GM19043 (cell line): ENCODE results near the gene KIAA0232.
"Not testable (repeated sequence)": the region's sequence is repeated elsewhere in the genome, so short reads cannot be mapped to it uniquely, and the experiment has no call there.

Experiments used
- ATAC-seq: cut with Tn5 transposase; IDR thresholded peaks from one replicate; pipeline ENCODE4 v1.9.1; 2021; ENCODE audit warnings: low read depth; ENCODE audit not compliant: unreplicated experiment

KIAA0232 gene

DNA sequence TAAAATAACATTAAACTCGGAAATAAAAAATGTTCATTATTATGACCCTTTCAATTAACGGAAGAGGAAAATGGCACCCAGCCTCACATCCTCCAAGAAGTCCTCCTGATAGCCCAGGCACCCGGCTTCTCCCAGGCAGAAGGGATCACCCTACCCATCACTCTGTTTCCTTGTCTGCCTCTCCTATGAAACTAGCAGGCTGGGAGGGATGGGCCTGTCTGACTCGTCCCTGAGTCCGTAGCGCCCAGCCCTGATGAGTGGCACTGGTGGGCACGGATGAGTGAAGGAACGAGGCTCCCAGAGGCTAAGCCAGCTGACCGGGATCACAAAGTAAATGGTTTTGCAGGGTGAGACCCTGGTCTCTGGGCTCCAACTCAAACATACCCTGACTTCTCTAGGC lies 28.6 kb upstream of the KIAA0232 start:
- ATAC-seq: no peak

DNA sequence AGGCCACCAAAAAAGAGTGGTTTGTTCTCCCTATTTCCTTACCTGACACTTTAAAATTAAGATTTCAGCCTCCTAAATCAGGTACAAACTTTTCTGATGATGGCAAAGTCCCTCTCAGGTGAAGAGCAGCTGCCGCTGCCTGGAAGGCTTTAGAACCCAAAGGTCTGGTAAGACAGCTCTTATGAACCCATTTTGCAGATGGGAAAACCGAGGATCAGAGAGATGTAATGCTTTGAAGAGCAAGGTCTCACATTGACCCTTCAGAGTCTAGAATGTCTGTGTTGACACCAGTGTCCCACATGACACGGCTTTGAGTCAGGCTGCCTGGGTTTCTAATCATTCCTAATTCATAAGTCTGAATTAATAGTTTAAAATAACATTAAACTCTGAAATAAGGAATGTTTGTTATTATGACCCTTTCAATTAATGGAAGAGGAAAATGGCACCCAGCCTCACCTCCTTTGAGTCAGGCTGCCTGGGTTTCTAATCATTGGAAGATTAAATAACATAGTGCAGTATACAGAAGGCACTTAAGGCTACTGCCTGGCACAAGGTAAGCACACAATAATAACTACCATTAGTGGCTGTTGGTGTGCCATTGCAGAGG lies 27.9 kb upstream of the KIAA0232 start:
- no peak for ATAC-seq

DNA sequence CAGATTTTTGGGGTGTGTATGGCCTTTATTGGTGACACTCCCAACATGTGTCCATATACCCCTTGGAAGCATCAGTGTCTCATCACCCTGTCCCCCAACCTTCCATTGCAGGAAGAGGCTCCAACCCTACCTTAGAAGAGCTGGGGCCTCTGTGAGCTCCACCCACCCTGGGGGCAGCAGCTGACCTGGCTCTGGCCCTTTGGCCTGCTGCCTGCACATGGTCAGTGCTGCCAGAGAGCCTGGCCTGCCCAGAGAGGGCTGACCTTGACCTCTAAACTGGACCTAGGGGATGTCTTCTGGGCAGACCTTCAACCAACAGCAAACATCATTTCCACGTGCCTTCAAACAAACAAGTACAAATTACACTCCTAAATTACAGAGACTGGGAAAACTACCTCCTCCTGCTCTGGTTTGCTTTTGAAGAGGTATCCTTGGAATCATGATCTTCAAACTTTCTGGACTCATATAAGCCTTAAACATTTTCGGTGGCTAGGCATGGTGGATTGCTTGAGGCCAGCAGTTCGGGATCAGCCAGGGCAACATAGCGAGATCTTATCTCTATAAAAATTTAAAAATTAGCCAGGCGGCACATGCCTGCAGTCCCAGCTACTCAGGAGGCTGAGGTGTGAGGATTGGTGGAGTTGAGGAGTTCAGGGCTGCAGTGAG lies 27.3 kb upstream of the KIAA0232 start:
- no peak for ATAC-seq

DNA sequence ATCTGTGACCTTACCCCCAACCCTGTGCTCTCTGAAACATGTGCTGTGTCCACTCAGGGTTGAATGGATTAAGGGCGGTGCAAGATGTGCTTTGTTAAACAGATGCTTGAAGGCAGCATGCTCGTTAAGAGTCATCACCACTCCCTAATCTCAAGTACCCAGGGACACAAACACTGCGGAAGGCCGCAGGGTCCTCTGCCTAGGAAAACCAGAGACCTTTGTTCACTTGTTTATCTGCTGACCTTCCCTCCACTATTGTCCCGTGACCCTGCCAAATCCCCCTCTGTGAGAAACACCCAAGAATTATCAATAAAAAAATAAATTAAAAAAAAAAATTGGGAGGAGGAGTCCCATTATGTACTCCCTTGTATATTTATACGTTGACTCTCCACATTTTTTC lies 26.2 kb upstream of the KIAA0232 start:
- not testable (repeated sequence) for ATAC-seq

DNA sequence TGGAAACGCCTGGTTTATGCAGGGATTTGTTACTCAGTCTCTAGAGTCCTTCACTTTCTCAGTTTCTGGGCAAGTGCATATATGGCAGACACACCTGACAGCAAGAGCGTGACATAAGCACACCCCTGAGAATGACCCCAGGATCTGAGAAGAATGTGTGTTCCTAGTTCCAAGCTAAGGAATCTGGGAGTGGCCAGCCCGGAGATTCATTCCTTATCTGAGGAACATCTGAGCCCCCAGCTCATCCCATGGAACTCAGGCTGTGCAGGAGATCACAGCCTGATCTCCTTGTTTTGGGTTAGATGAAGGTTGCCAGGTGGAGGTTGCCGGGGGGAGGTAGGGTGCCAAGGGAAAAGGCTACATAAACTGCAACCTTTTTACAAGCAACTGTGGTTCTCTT lies 23.8 kb upstream of the KIAA0232 start:
- no peak for ATAC-seq

DNA sequence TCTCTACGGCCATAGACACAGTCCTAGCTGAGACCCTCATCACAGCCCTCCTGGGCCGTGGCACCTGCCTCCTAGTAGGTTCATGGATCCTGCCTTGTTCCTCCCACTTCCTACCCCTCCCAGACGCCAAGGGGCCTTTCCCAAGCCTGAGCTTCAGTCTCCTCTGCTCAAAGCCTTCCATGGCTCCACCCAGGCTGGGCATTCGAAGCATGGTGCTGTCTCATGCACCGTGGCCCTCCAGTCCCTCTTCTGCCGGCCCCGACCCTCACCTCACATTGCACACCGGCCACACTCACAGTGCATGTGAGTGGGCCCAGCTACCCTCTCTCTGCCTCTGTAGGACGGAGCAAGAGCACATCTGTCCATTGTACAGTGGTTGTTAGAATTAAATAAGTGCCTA lies 21.7 kb upstream of the KIAA0232 start:
- ATAC-seq: no peak

DNA sequence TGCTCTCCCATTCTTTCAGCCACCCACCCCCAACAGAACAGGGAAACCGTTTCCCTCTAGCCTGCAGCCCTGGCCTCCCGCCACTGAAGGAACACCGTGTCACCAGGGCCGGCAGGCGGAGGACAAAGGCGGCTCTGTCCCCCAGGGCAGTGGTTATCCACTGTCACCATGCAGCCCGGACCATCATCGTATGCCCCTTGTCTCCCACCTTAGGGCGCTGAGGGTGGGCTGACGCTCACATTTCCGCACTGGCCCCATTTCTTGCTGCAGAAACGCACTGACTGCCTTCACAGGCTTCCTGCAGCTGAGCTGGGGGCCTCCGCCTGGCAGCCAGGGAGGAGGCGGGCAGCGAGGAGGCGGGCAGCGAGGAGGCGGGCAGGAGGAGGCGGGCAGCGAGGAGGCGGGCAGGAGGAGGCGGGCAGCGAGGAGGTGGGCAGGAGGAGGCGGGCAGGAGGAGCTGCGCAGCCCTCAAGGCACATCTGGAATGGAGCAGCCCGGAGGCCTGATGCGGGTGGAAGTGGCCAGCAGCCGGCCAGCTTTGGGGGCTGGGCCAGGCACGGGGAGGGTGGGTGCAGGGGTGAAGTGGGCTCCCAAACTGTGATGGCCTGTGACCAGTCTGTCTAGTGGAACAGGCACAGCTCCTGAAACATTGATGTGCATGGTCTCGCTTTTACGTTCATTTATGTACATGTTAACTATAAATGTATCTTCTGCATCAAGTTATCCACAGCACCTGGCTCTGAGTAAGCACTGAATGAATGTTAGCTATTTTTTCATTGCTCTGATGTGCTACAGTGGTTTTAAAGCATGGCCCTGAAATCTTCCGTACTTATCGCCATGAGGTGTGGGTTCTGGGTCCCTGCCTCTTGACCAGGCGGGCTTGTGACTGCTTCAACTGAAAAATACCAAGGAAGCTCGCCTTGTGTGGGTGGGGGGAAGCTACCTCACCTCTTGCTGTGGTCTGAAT lies 20.6 kb upstream of the KIAA0232 start:
- ATAC-seq: no peak

DNA sequence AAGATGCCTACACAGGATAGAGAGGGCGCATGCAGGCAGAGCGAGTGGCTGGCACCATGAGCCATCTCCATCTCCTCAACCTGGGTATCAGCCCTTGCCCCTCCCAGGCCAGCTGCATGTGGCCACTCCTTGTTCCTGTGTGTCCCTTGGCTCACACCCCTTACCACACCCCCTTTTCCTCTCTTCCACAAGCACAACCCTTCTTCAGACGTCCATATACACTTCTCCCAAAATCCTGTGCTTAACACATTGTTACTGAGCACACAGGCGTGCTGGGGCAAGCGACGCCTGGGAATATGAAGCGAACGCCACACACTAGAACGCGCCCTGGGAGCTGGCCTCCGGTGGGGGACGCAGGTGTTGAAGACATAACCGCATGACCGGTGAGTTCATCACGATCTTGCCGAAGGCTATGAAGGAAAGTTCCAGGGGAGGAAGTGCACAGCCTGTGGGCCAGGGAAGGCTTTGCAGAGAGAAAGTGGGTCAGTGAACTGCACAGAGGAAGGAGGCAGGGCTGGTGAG lies 19.1 kb upstream of the KIAA0232 start:
- ATAC-seq: no peak

DNA sequence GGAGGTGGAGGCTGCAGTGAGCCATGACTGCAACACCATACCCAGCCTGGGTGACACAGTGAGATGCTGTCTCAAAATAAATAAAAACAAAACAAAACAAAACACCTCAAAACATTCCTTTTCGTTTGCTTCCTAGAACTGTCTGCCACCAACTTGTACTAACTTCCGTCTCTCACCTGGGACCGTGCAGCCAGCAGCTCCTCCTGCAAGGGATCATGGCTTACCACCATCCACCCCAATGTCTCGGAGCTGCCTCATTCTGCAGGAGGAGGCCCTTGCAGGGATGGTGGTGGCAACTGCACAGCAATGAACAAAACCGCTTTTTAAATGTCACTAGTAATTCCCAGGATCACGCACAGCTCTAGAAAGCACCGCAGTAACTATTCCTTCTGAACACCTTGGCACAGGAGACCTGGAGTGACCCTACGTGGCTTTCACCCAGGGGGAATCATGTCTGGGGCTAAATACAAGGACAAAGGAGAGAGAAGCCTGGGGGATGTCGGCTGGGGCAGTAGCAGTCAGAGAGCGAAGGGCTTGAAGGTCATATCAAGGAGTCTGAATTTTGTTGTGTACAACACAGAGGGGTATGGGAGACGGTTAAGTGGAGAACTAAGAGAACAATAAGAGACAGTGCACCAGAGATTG lies 17.4 kb upstream of the KIAA0232 start:
- no peak for ATAC-seq

DNA sequence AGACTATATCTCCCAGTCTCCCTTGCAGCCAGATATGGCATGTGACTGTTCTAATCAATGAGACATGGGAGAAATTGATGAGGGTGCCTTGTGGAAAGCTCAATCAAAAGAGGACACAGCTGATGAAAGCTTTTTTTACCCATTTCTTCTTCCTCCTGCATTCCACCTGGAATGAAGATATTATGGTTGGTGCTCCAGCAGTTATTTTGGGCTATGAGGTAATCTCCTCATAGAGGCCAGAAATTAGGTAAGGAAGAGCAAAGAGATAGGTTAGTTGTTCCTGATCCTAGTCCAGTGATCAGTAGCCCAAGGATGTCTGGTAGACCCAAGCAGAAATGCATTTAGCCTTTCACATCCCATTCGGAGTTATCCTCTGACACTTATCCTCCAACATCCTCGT lies 16.8 kb upstream of the KIAA0232 start:
- no peak for ATAC-seq

DNA sequence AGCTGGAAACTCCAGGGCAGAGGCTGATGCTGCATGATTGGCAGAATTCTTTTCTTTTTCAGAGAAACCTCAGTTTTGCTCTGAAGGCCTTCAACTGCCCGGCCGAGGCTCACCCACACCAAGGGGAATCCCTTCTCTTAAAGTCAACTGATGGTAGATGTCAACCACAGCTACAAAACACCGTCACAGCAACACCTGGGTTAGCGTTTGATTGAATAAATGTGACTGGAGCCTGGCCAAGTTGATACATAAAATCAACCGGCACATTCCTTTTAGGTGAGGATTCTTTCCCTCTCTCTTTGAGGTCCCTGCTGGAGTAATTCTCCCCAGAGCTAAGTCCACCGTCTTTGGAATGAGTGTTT lies 15.2 kb upstream of the KIAA0232 start:
- no peak for ATAC-seq

DNA sequence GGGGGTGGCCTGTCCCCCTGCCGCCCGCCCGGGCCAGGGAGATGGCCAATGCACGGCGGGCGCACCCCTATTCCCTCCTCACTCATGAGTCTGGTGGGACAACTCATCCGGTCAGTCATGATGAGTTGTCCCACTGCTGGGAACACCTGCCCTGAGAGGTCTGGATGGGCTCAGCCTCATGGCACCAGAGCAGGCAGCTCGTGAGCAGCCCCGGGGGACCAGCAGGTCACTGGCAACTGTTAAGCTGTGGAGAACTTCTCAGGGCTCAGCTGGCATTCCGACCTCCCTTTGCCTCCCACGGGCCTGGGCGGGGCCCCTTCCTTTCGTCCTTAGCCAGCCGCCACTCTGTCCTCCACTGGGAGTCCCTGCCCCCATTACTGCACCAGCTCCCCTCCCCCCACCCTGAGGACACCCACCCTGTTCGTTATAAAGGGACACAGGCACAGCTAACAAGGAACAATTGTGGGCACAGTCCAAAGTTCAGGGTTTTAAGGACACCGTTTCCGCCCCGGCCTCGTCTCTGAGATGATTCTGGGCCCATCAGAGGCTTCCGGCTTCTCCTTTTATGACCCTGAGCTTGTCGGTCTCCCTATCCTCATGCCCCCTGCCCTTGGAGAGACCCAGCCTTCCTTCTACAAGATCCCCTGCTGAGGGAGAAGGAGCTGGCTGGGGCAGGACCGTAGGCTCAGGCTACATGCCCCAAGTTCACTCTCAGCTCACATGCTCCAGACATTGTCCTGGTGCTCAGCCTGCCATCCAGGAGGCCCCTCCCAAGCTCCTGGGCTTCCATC lies 14.6 kb upstream of the KIAA0232 start:
- no peak for ATAC-seq

DNA sequence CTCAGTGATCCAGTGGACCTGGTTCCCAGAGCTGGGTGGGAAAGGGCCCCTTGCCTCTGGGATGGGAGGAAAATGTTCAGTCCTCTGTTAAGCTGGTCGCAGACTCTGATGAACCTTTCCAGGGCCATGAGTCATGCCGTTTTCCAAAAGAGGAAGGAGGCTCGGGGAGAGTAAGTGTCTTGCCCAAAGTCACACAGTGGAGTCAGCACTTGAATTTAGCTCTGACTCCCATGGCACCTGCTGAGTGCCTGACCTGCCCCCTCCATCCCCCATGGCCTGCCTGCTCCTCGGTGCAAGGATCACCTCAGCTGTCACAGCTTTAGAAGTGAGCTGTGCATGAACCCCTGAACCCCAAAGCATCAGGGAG lies 14.0 kb upstream of the KIAA0232 start:
- ATAC-seq: no peak

DNA sequence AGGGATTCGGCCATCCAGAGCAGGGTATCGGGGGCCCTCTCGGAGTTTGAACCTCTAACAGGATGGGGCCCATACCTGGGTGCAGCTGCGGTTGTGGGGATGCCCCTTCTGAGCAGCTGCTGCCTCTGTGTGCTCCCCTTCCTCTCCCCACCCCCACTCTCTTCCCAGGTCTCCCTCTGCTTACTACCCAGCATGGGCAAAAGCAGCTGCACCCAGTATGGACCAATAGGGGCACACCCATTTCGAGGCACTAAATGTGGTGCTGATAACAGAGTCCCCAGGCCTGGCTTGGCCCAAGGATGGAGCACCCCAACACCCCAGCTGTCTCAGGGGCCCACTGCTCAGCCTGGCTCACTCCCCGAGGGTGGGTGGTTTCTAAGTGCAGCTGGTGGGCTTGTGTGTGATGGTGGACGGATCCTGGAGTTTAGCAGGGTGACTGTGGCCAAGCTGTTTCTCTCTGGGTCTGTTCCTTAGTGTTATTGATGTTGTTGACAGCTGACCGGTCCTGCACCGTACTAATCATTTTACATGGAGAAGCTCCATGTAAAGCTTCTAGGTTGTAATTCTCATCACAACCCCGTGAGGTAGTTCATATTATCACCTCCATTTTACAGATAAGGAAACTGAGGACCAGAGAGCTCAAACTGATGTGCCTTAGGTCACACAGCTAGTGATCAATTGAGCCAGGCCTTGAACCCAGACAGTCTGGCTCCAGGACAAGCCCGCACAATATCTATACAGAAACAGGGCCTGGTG lies 13.1 kb upstream of the KIAA0232 start:
- ATAC-seq: no peak

DNA sequence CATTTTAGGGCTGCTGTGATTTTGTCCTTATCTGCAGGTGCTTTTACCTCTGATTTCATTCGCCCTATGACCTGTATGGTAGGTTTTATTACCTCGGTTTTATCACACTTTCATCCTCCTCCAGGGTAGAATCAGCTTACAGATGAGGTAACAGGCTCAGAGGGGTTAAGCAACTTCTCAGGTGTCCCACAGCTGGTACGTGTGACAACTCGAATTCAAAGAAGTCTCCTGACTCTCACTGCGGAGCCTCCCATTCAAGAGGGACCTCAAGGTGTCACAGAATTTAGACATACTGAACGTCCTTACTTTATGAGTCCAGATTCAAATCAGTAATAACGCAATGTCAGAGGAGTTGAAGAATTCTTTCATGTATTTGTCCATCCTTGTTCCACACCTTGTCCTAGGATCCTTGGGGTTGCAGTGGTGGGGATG lies 12.5 kb upstream of the KIAA0232 start:
- ATAC-seq: no peak

DNA sequence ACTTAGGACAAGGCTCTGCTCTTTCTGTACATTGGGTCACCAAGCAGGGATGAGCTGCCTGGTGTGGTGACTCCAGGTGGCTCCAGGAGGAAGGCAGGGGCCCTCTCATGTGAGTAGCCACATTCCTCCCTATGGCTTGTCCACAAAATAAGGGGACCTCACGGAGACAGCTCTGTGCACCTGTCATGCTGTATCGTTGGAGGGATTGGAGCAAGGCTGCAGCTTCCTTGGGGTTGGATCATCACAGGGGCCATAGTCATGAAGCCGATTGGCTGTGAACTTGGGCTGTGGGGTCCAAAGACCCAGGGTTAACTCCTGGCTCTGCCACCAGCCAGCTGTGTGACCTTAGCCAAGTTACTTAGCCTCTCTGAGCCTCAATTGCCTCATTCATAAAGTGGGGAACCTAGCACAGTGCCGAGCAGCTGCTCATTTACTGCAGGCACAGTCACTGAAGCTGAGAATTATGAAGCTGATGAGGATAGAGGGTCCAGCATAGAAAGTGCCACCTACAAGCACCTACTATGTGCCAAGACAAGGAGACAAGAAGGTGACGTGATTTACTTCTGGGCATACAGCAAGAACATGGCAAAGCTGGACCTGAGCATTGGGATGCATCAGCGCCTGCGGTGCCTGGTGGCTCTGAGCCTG lies 11.8 kb upstream of the KIAA0232 start:
- ATAC-seq: no peak

DNA sequence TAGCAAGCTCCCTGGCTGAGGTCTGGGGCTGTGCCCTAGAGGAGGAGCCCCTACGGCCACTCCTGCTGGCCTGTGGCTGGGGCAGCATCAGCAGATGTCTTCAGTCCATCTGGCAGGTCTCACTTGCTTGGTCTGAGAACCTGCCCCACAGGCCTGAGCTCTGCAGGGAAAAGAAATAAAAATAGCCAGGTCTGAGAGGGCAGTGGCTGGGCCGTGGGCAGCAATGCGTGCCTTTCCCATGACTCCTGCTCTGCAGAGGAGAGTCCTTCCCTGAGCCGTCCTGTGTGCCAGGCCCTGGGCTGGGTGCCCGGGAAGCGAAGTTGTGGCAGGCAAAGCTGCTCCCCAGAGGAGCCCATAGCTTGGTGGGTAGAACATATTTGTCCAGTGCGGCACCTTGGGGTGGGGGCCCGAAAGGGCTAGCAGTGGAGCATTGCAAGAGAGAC lies 11.3 kb upstream of the KIAA0232 start:
- ATAC-seq: no peak

DNA sequence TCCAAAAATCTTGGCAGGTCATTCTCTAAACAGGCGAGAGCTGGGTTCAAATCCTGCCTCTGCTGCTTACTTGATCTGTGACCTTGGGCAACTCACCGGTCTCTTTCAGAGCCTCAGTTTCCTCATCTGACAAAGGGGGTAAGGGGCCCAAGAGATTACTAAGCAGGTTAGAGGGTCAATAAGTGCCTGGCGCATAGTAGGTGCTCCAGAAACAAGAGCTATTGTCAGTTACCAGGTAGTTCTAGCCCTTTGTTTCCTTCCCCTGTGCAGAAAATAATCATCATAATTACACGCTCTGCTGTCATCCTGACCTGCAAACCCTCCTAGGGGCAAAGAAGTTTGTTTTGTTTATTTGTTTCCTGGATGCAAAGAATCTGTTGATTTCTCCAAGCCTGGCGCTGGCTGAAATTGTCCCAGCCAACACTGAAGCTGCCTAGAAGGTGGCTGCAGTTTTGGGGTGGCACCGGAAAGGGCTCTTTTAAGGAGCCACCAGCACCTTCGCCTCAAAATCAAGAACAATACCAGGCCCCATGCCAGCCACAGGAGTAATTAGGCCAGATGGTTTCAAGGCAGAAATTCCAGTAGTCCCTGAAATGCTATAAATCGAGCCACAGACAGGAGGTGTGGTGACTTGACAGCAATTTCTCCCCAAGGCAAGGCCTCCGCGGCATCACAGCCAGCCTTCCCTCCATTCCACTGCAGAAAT lies 10.2 kb upstream of the KIAA0232 start:
- no peak for ATAC-seq
